Gastrocnemius medialis (tissue), 4 donors: ENCODE measurements around the gene PARVA.

Experiments
- POLR2A ChIP-seq, 2 donors: fragments of 450-650 bp; IDR thresholded peaks; one replicate each; pipeline ENCODE4 v1.6.1; 2017; ENCODE audit warnings: antibody characterized with exemption in 2 of 2, mild to moderate bottlenecking in 2 of 2, moderate library complexity in 2 of 2
- TF ChIP-seq, protein P1 (sequence below), 5 experiments: fragments of 450-650 bp in 3 of 5; fragments of 200-600 bp in 2 of 5; sonication (generic) in 2 of 5; IDR thresholded peaks in 4 of 5; conservative IDR thresholded peaks in 1 of 5; 1 replicate in 4 of 5; 2 replicates in 1 of 5; pipeline ENCODE4 v1.5.1; 2016 to 2019; ENCODE audit warnings: antibody characterized with exemption in 5 of 5, mild to moderate bottlenecking in 3 of 5, moderate library complexity in 3 of 5

DNA sequence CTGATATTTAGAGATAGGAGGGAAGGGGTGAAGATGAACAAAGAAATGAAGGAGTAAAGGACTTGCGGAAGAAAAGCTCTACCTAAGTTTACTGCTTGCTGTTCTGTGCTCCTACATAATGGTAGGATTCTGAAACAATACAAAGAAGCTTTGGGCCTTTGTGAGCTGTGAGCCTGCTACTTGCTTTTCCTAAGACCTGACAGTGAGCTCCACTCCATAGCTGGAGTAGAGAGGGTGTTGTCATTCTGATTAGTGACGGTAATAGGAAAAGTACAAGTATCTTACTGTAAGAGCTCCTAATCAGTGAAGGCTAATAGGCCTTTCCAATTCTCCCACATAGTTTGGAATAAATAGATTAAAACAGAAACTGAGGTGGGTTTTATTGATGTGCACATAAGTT, 75.9 kb downstream of the PARVA start:
- TF ChIP-seq, protein P1, sequence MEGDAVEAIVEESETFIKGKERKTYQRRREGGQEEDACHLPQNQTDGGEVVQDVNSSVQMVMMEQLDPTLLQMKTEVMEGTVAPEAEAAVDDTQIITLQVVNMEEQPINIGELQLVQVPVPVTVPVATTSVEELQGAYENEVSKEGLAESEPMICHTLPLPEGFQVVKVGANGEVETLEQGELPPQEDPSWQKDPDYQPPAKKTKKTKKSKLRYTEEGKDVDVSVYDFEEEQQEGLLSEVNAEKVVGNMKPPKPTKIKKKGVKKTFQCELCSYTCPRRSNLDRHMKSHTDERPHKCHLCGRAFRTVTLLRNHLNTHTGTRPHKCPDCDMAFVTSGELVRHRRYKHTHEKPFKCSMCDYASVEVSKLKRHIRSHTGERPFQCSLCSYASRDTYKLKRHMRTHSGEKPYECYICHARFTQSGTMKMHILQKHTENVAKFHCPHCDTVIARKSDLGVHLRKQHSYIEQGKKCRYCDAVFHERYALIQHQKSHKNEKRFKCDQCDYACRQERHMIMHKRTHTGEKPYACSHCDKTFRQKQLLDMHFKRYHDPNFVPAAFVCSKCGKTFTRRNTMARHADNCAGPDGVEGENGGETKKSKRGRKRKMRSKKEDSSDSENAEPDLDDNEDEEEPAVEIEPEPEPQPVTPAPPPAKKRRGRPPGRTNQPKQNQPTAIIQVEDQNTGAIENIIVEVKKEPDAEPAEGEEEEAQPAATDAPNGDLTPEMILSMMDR (IDR thresholded peaks at IDR 0.05 in 4 of 5, conservative IDR thresholded peaks at IDR 0.05 in 1 of 5), result no peak
- no peak for TF ChIP-seq POLR2A (IDR thresholded peaks at IDR 0.05)
